Liver (tissue), 9 donors: Measurements from ENCODE around the gene NEURL1. TPM values are rescaled to one million over a fixed set of nuclear protein-coding genes. Genes with fewer than 3 reads are reported as not detected.

Experiments used
- DNase-seq: peaks from one replicate; pipeline ENCODE4 v3.0.0-alpha.2; 2017; ENCODE audit warnings: low spot score
- H3K27ac ChIP-seq, 2 donors: one replicate each; pipeline ENCODE4 v1.7.0; 2013; ENCODE audit warnings: inconsistent platforms in 2 of 2, low read length in 2 of 2, control low read depth in 1 of 2, low read depth in 1 of 2, mild to moderate bottlenecking in 1 of 2
- H3K27me3 ChIP-seq, 4 donors: one replicate each; pipeline versions ENCODE4 v1.6.1 to v1.7.0; 2013; ENCODE audit warnings: low read length in 3 of 4, inconsistent platforms in 1 of 4, mild to moderate bottlenecking in 1 of 4, moderate library complexity in 1 of 4; ENCODE audit not compliant: control insufficient read depth in 4 of 4, insufficient read depth in 4 of 4
- H3K36me3 ChIP-seq, 4 donors: one replicate each; pipeline versions ENCODE4 v1.6.1 to v1.7.0; 2013; ENCODE audit warnings: low read length in 3 of 4, mild to moderate bottlenecking in 3 of 4, low read depth in 1 of 4, moderate library complexity in 1 of 4; ENCODE audit not compliant: control insufficient read depth in 4 of 4, insufficient read depth in 3 of 4
- H3K4me1 ChIP-seq, 4 donors: one replicate each; pipeline versions ENCODE4 v1.6.1 to v1.7.0; 2013; ENCODE audit warnings: low read length in 3 of 4, mild to moderate bottlenecking in 3 of 4, moderate library complexity in 1 of 4; ENCODE audit not compliant: control insufficient read depth in 4 of 4, insufficient read depth in 4 of 4
- H3K4me3 ChIP-seq, 3 donors: one replicate each; pipeline versions ENCODE4 v1.6.1 to v1.7.0; 2013; ENCODE audit warnings: low read length in 3 of 3, control low read depth in 1 of 3, low read depth in 1 of 3, mild to moderate bottlenecking in 1 of 3
- H3K9ac ChIP-seq, 2 donors: one replicate each; pipeline ENCODE4 v1.7.0; 2013; ENCODE audit warnings: low read length in 2 of 2, mild to moderate bottlenecking in 2 of 2, moderate library complexity in 2 of 2, control low read depth in 1 of 2, low read depth in 1 of 2
- H3K9me3 ChIP-seq, 4 donors: one replicate each; pipeline versions ENCODE4 v1.6.1 to v1.7.0; 2013; ENCODE audit warnings: low read length in 3 of 4; ENCODE audit not compliant: control insufficient read depth in 4 of 4
- ATF3 ChIP-seq: IDR thresholded peaks from 2 replicates; pipeline ENCODE4 v1.6.1; 2016; ENCODE audit warnings: antibody characterized with exemption
- CTCF ChIP-seq: fragments of 150-350 bp; IDR thresholded peaks from 2 replicates; pipeline ENCODE4 v1.5.1; 2017; ENCODE audit warnings: improper control_type of control experiment, low read depth, low read length; ENCODE audit not compliant: missing input control
- EGR1 ChIP-seq, 2 donors: IDR thresholded peaks; 2 replicates each; pipeline ENCODE4 v1.6.1; 2016 to 2018; ENCODE audit warnings: antibody characterized with exemption in 2 of 2, low read depth in 2 of 2
- FOXA1 ChIP-seq: IDR thresholded peaks from 2 replicates; pipeline ENCODE4 v1.6.1; 2016; ENCODE audit warnings: antibody characterized with exemption
- FOXA2 ChIP-seq: IDR thresholded peaks from 2 replicates; pipeline ENCODE4 v1.6.1; 2016; ENCODE audit warnings: antibody characterized with exemption
- GABPA ChIP-seq, 2 donors: IDR thresholded peaks in 1 of 2; conservative IDR thresholded peaks in 1 of 2; 2 replicates each; pipeline ENCODE4 v1.6.1; 2016; ENCODE audit warnings: antibody characterized with exemption in 2 of 2, mild to moderate bottlenecking in 1 of 2, moderate library complexity in 1 of 2
- HNF4A ChIP-seq, 2 donors: conservative IDR thresholded peaks; 2 replicates each; pipeline ENCODE4 v1.6.1; 2016; ENCODE audit warnings: antibody characterized with exemption in 2 of 2, mild to moderate bottlenecking in 2 of 2
- JUND ChIP-seq, 2 donors: IDR thresholded peaks; 2 replicates each; pipeline ENCODE4 v1.6.1; 2016; ENCODE audit warnings: antibody characterized with exemption in 2 of 2
- MAX ChIP-seq: IDR thresholded peaks from 2 replicates; pipeline ENCODE4 v1.6.1; 2016; ENCODE audit warnings: antibody characterized with exemption
- RAD21 ChIP-seq, 2 donors: IDR thresholded peaks; 2 replicates each; pipeline ENCODE4 v1.6.1; 2016; ENCODE audit warnings: antibody characterized with exemption in 2 of 2, mild to moderate bottlenecking in 2 of 2
- REST ChIP-seq: IDR thresholded peaks from 2 replicates; pipeline ENCODE4 v1.6.1; 2016; ENCODE audit warnings: antibody characterized with exemption, mild to moderate bottlenecking
- RXRA ChIP-seq, 2 donors: IDR thresholded peaks; 2 replicates each; pipeline ENCODE4 v1.6.1; 2017 to 2018; ENCODE audit warnings: antibody characterized with exemption in 2 of 2, mild to moderate bottlenecking in 1 of 2
- SP1 ChIP-seq: IDR thresholded peaks from 2 replicates; pipeline ENCODE4 v1.6.1; 2018; ENCODE audit warnings: antibody characterized with exemption, mild to moderate bottlenecking
- TAF1 ChIP-seq: conservative IDR thresholded peaks from 2 replicates; pipeline ENCODE4 v1.6.1; 2016; ENCODE audit warnings: antibody characterized with exemption, mild to moderate bottlenecking
- YY1 ChIP-seq: IDR thresholded peaks from 2 replicates; pipeline ENCODE4 v1.6.1; 2016; ENCODE audit warnings: antibody characterized with exemption, mild to moderate bottlenecking
- WGBS: extraction: QIAGEN DNeasy Blood & Tissue Kit; methylation state at CpG from one replicate; pipeline ENCODE4 v1.1.7; 2013; 5-methylcytosine and 5-hydroxymethylcytosine counted together
- polyA plus RNA-seq, 2 donors: library from polyadenylated mRNA; stranded (reverse) in 1 of 2; unstranded in 1 of 2; fragments of 200-250 nt in 1 of 2; fragments of >200 nt in 1 of 2; fragmentation: Nextera tagmentation in 1 of 2; extraction: Ambion mirVana in 1 of 2; gene quantifications; one replicate each; pipeline versions ENCODE4 v1.2.1 to v1.2.3, GENCODE V29; 2013 to 2015
- total RNA-seq, 2 donors: library from RNA; depleted of rRNA; stranded (reverse); fragments of >200 nt; gene quantifications; one replicate each; pipeline ENCODE4 v1.2.3, GENCODE V29; 2014
- donor health status: healthy.
- donor health status: healthy.
- donor health status: healthy.
- donor health status: healthy.
- donor health status: healthy.

The NEURL1 gene
- total and polyA plus RNA-seq, 4 donors, result 0.11 to 3.9 (median 0.74) TPM

- Histone ChIP-seq H3K9ac (no peak overlapping the region), H3K4me3 (no peak overlapping the region), H3K36me3 (no peaks in the 10 kb centered on the region), H3K4me1 (no peaks in the 10 kb centered on the region), H3K9me3 (no peaks in the 10 kb centered on the region), H3K27me3 (no peaks in the 10 kb centered on the region), H3K27ac (no peak overlapping the region)
- WGBS, result 93% methylated on average over 3 of the region's 3 CpGs
- DNase-seq, result no peak
- TF ChIP-seq GABPA (IDR thresholded peaks at IDR 0.05 in 1 of 2, conservative IDR thresholded peaks at IDR 0.05 in 1 of 2) (no peak), FOXA1 (no peak), CTCF (no peak), REST (no peak), MAX (no peak), ATF3 (no peak), YY1 (no peak), RXRA (IDR thresholded peaks at IDR 0.05) (no peak), RAD21 (IDR thresholded peaks at IDR 0.05) (no peak)
Observed at GRCh38 chr10:103501186-103501585, 7.7 kb downstream of the NEURL1 start.

- WGBS, result 77% methylated on average over 13 of the region's 13 CpGs
- no peaks in the 10 kb centered on the region for H3K9me3 ChIP-seq
- H3K36me3 ChIP-seq, result no peaks in the 10 kb centered on the region
- no peak overlapping the region for H3K9ac ChIP-seq
- H3K4me1 ChIP-seq, result no peaks in the 10 kb centered on the region
- H3K4me3 ChIP-seq, result no peak overlapping the region
- DNase-seq, result no peak
- H3K27me3 ChIP-seq, result no peaks in the 10 kb centered on the region
- TF ChIP-seq REST (no peak), HNF4A (conservative IDR thresholded peaks at IDR 0.05) (no peak), GABPA (IDR thresholded peaks at IDR 0.05 in 1 of 2, conservative IDR thresholded peaks at IDR 0.05 in 1 of 2) (no peak), TAF1 (no peak), RAD21 (IDR thresholded peaks at IDR 0.05) (no peak), ATF3 (no peak), FOXA1 (no peak), SP1 (no peak), RXRA (IDR thresholded peaks at IDR 0.05) (no peak), CTCF (no peak), JUND (IDR thresholded peaks at IDR 0.05) (no peak), YY1 (no peak), MAX (no peak), EGR1 (IDR thresholded peaks at IDR 0.05; ENCODE audit: low read depth in 2 of 2) (no peak), FOXA2 (no peak)
- no peak overlapping the region for H3K27ac ChIP-seq
Observed at GRCh38 chr10:103502849-103503660, 9.6 kb downstream of the NEURL1 start.
